NCI-H526 treated with DMSO at 0.1 percent for 48 hours (cell line): ENCODE results near the gene TMEM248.
"Not testable (repeated sequence)": the region's sequence is repeated elsewhere in the genome, so short reads cannot be mapped to it uniquely, and the experiment has no call there.

Experiments used
- DNase-seq: peaks from one replicate; lab custom pipeline; 2025; lab: John Stamatoyannopoulos, UW

The TMEM248 gene

DNA sequence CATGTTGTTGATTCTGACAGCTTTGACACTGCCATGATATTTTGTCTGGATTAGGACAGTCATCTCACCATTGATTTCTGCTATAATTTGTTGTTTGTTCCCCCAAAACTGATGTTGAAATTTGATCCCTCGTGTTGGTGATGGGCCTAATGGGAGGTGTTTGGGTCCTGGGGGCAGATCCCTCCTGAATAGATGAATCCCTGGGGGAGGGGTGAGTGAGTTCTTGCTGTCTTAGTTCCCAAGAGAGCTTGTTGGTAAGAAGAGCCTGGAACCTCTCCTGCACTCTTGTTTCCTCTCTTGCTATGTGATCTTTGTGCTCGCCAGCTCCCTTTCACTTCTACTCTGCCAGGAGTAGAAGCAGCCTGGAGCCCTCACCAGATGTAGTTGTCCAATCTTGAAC is 83.1 kb downstream of the TMEM248 start:
- not testable (repeated sequence) for DNase-seq

- no peak for DNase-seq
Measured at GRCh38 chr7:67006965-67007364, 85.9 kb downstream of the TMEM248 start.
